Measurements from ENCODE around the gene SLC30A9. TPM values are rescaled to one million over a fixed set of nuclear protein-coding genes. Genes with fewer than 3 reads are reported as not detected.

SLC30A9 gene
- total RNA-seq, 2 experiments from 2014 or later = 55.8 to 59.6 TPM

Other genes starting within 250 kb of the SLC30A9 start
- not detected for gene PHOX2B, start 241.8 kb upstream of the SLC30A9 start, total RNA-seq
- gene TMEM33, start 55.1 kb upstream of the SLC30A9 start, total RNA-seq = 10 to 100 TPM; 43.8 to 57.2 TPM
- gene DCAF4L1, start 8.8 kb upstream of the SLC30A9 start, total RNA-seq = under 1 TPM; 0.19 to 0.25 TPM
- gene BEND4, start 162.1 kb downstream of the SLC30A9 start, total RNA-seq = under 1 TPM; 0.42 to 0.62 TPM